ENCODE results near the gene CFL2. TPM values are rescaled to one million over a fixed set of nuclear protein-coding genes. Genes with fewer than 3 reads are reported as not detected.

The CFL2 gene
- total RNA-seq, 1 experiment from 2014 or later, result 13.9 TPM

DNA sequence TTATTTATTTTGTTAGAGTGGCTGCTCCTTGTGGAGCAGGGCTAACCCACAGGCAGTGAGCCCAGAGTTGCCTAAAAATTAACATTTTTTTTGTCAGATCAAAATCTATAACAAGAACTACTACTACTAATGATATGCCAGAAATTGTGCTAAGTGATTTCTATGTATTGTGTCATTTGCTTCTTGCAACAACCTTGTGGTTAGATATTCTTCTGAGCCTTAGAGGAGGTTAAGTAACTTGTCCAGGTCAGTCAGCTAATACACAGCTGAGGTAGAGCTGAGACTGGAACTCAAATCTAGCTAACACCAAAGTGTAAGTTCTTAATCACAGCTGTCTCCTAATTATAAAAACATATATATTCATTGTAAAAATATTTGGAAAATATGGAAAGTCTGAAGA lies 29.8 kb downstream of the CFL2 start:
- Mint-ChIP-seq H3K9me3 (no peaks in the 10 kb centered on the region), H3K27ac (no peak overlapping the region), H3K4me3 (no peak overlapping the region), H3K27me3 (ENCODE audit: low read depth) (no peaks in the 10 kb centered on the region), H3K4me1 (peaks cover 28 to 30% of the 10 kb centered on the region in 2 experiments), H3K36me3 (ENCODE audit: insufficient read depth in 1 of 3, low read depth in 3 of 3) (no peaks in the 10 kb centered on the region)
- Histone ChIP-seq H3K27me3 (ENCODE audit: insufficient read depth, low read length) (no peaks in the 10 kb centered on the region), H3K4ac (ENCODE audit: low read depth, low read length) (no peak overlapping the region), H4K91ac (ENCODE audit: insufficient read length, low read depth, low read length) (no peak overlapping the region), H4K20me1 (ENCODE audit: control insufficient read depth, insufficient read depth, insufficient read length) (no peaks in the 10 kb centered on the region), H3K9me3 (ENCODE audit: control insufficient read depth, low read depth, low read length) (no peaks in the 10 kb centered on the region), H2BK15ac (ENCODE audit: low read depth, low read length) (no peak overlapping the region), H3K23ac (ENCODE audit: insufficient read length, low read depth, low read length) (no peak overlapping the region), H2BK120ac (ENCODE audit: low read depth, low read length, poor library complexity, severe bottlenecking) (no peak overlapping the region), H2AFZ (ENCODE audit: low read length) (no peak overlapping the region), H3K4me2 (ENCODE audit: insufficient read depth, insufficient read length, low read length) (no peak overlapping the region), H3K9ac (ENCODE audit: extremely low read depth, insufficient read length, low read length) (no peak overlapping the region), H3K79me1 (ENCODE audit: insufficient read depth, low read depth, low read length, poor library complexity, severe bottlenecking) (no peaks in the 10 kb centered on the region), H2BK12ac (ENCODE audit: insufficient read length, low read depth, low read length) (no peak overlapping the region), H3K79me2 (ENCODE audit: insufficient read depth, low read length) (no peaks in the 10 kb centered on the region), H3K27ac (ENCODE audit: insufficient read length, low read depth, low read length) (no peak overlapping the region), H2BK20ac (ENCODE audit: low read depth, low read length, poor library complexity, severe bottlenecking) (no peak overlapping the region), H3K18ac (ENCODE audit: insufficient read length, low read depth, low read length) (no peak overlapping the region), H2BK5ac (ENCODE audit: insufficient read length, low read length) (no peak overlapping the region), H3K56ac (ENCODE audit: insufficient read length, low read depth, low read length) (no peak overlapping the region), H4K5ac (ENCODE audit: insufficient read length, low read depth, low read length) (no peak overlapping the region), H2AK5ac (ENCODE audit: insufficient read length, low read length) (no peak overlapping the region), H3K4me1 (ENCODE audit: insufficient read depth, low read length) (peaks cover 8% of the 10 kb centered on the region; the same call in 1 of the 2 replicates), H3T11ph (ENCODE audit: low read length) (no peak overlapping the region), H3K23me2 (ENCODE audit: insufficient read length, low read depth, low read length, poor library complexity, severe bottlenecking) (no peaks in the 10 kb centered on the region), H3K14ac (ENCODE audit: insufficient read depth, low read length) (no peak overlapping the region), H4K8ac (replicated peaks; ENCODE audit: insufficient read length, low read depth, low read length) (no peak overlapping the region)
- TF ChIP-seq, protein P1, sequence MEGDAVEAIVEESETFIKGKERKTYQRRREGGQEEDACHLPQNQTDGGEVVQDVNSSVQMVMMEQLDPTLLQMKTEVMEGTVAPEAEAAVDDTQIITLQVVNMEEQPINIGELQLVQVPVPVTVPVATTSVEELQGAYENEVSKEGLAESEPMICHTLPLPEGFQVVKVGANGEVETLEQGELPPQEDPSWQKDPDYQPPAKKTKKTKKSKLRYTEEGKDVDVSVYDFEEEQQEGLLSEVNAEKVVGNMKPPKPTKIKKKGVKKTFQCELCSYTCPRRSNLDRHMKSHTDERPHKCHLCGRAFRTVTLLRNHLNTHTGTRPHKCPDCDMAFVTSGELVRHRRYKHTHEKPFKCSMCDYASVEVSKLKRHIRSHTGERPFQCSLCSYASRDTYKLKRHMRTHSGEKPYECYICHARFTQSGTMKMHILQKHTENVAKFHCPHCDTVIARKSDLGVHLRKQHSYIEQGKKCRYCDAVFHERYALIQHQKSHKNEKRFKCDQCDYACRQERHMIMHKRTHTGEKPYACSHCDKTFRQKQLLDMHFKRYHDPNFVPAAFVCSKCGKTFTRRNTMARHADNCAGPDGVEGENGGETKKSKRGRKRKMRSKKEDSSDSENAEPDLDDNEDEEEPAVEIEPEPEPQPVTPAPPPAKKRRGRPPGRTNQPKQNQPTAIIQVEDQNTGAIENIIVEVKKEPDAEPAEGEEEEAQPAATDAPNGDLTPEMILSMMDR (conservative IDR thresholded peaks at IDR 0.05), result no peak
- no peak for DNase-seq

Measured in H9 (cell line).